ENCODE data around the gene FAM186B. TPM values are rescaled to one million over a fixed set of nuclear protein-coding genes. Genes with fewer than 3 reads are reported as not detected.

The FAM186B gene
- total RNA-seq, 1 experiment from 2014 or later = 0.42 TPM

- peaks cover 16 to 55% of the 10 kb centered on the region in 2 experiments; a peak in 3 of 4 replicates for H3K36me3 ChIP-seq (ENCODE audit: control insufficient read depth in 1 of 2, insufficient read depth in 2 of 2, low read length in 2 of 2)
- H3K4me2 ChIP-seq (ENCODE audit: low read length) = no peak overlapping the region
- ChIA-PET RAD21 (ENCODE audit: low non-redundant PET in 1 of 2, low total read pairs in 2 of 2, uncharacterized antibody in 2 of 2, unreplicated experiment in 2 of 2) (no interaction called here), POLR2A (no interaction called here), CTCF (no interaction called here)
- no peak overlapping the region for H2AFZ ChIP-seq (ENCODE audit: low read depth, low read length, poor library complexity, severe bottlenecking)
- H3K4me1 ChIP-seq (ENCODE audit: control insufficient read depth in 1 of 2, insufficient read depth in 2 of 2, low read length in 2 of 2) = peaks cover 5 to 14% of the 10 kb centered on the region in 2 experiments; a peak in 3 of 4 replicates
- H3K27ac ChIP-seq (ENCODE audit: low read depth, low read length) = no peak overlapping the region; the same call in 1 of the 2 replicates
- no peaks in the 10 kb centered on the region for H3K27me3 ChIP-seq (ENCODE audit: insufficient read depth, low read length)
- no peaks in the 10 kb centered on the region for H3K9me3 ChIP-seq (ENCODE audit: control insufficient read depth in 1 of 2, insufficient read depth in 1 of 2, low read depth in 1 of 2, low read length in 2 of 2)
- no TSS peak for BruUV-seq (replicated peaks)
- DNase-seq (ENCODE audit: low read depth, low spot score) (no peak), ATAC-seq (no peak; the same call in 1 of the 2 replicates)
- TF ChIP-seq JUND (IDR thresholded peaks at IDR 0.05) = no peak
- TF ChIP-seq, protein P1, sequence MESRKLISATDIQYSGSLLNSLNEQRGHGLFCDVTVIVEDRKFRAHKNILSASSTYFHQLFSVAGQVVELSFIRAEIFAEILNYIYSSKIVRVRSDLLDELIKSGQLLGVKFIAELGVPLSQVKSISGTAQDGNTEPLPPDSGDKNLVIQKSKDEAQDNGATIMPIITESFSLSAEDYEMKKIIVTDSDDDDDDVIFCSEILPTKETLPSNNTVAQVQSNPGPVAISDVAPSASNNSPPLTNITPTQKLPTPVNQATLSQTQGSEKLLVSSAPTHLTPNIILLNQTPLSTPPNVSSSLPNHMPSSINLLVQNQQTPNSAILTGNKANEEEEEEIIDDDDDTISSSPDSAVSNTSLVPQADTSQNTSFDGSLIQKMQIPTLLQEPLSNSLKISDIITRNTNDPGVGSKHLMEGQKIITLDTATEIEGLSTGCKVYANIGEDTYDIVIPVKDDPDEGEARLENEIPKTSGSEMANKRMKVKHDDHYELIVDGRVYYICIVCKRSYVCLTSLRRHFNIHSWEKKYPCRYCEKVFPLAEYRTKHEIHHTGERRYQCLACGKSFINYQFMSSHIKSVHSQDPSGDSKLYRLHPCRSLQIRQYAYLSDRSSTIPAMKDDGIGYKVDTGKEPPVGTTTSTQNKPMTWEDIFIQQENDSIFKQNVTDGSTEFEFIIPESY (IDR thresholded peaks at IDR 0.05; ENCODE audit: extremely low read depth, insufficient replicate concordance, low read length) = no peak
- TF ChIP-seq ZNF274 (IDR thresholded peaks at IDR 0.05; ENCODE audit: low read depth, low read length) = no peak
- TF ChIP-seq CEBPB (IDR thresholded peaks at IDR 0.05; ENCODE audit: low read depth) = no peak
- TF ChIP-seq FOSL1 (IDR thresholded peaks at IDR 0.05; ENCODE audit: low read depth) = no peak
- TF ChIP-seq REST (IDR thresholded peaks at IDR 0.05; ENCODE audit: low read depth) = no peak
- no peak for TF ChIP-seq TCF7L2 (IDR thresholded peaks at IDR 0.05; ENCODE audit: borderline replicate concordance, extremely low read depth, insufficient read depth, insufficient read length)
- no peak for TF ChIP-seq EGR1 (IDR thresholded peaks at IDR 0.05; ENCODE audit: low read depth)
- TF ChIP-seq POLR2AphosphoS5 (IDR thresholded peaks at IDR 0.05; ENCODE audit: low read depth, low read length) = no peak
- no peak for TF ChIP-seq POLR2A (IDR thresholded peaks at IDR 0.05; ENCODE audit: borderline replicate concordance, extremely low read depth, insufficient read depth, insufficient read length)
- no peak for TF ChIP-seq EZH2 (IDR thresholded peaks at IDR 0.05)
- TF ChIP-seq, protein P2, sequence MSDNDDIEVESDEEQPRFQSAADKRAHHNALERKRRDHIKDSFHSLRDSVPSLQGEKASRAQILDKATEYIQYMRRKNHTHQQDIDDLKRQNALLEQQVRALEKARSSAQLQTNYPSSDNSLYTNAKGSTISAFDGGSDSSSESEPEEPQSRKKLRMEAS (IDR thresholded peaks at IDR 0.05) = no peak
- no peak overlapping the region for H3K9ac ChIP-seq (ENCODE audit: low read length)
- H4K20me1 ChIP-seq (ENCODE audit: insufficient read depth) = no peaks in the 10 kb centered on the region
- H3K9me2 ChIP-seq (ENCODE audit: insufficient read depth) = no peaks in the 10 kb centered on the region
- intact Hi-C loops (cut with micrococcal nuclease) = no loop called here
- H3K4me3 ChIP-seq (replicated peaks in 1 of 2; ENCODE audit: low read depth in 1 of 2, low read length in 2 of 2) = no peak overlapping the region
- H3K79me2 ChIP-seq (ENCODE audit: insufficient read depth, low read length) = peaks cover 40% of the 10 kb centered on the region
These were observed 41.3 kb downstream of the FAM186B start for GRCh38 chr12:49563951-49564685.
